ENCODE measurements around the gene AANAT. TPM values are rescaled to one million over a fixed set of nuclear protein-coding genes. Genes with fewer than 3 reads are reported as not detected.

AANAT gene
- total RNA-seq (2022; extraction: Qiagen RNA extraction) = 0.21 to 0.61 TPM (median 0.30 TPM) in 5 replicates

DNA sequence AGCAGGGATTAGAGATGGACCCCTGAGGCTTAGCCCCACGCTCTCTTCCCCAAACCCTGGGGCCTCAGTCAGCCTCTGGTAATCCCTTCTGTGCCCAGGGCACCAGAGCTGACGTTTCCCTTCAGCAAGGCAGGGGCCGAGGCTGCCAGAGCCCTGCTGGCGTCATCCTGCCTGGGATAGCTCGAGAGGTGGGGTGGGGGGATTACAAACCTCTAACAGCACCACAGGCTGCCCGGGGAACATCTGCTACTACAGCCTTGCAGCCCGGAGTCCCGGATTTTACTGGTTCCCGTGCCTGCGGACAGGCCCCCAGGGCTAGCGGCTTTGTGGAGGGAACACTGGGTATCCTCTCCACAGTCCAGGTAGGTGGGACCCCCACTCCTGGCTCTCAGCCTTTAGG is at the start of gene AANAT:
Gene AANAT, plus strand, starts transcription at position 238 of the 400 bp plus-strand sequence. CDS start 1,144 bp downstream, outside the sequence.

GRCh38 chr17:76452660-76453430 is 14.6 kb upstream of the AANAT start, which contains the start of gene UBE2O:
Gene UBE2O, minus strand, starts transcription at chr17:76453152. Its CDS starts 11 bp downstream, at chr17:76453141.

DNA sequence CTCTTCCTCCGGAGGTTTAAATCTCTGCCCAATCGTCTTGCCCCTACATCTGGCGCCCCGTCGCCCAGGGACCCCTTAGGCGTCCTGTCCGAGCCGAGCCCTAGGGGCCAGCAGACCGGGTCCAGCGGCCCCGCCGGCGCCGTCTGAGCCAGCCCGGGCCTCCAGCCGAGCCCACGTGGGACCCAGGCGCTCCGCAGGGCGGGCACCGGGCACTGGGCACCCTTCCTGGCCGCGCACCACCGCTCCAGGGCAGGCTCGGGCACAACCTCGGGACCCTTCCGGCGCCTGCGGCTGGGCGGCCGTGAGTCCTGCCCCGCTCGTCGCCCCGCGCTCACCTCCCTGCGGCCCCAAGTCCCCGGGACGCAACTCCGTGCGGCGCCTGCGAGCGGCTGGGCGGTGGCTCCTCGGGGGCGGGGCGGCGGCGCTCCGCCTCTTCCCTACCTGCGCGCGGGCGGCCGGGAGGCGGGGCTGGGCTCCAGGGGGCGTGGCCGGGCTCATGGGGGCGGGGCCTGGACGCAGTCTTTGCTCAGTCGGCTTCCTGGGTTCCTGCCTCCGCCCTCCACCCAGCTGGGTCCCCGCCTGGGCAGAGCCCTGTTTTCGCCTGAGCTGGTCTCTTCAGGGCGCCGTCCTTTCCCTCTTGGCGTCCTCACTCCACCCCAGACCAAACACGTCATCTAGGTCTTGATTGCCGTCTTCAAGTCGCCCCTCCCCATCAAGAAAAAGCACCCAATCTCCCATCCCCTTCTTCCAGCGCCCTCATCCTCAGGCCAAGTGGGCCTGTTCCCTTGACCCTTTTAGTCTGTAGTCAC is 33.8 kb downstream of the AANAT start, which contains the start of gene RHBDF2:
Gene RHBDF2, minus strand, starts transcription at position 406 of the 809 bp plus-strand sequence. CDS start 19,899 bp downstream, outside the sequence.

Other genes starting within 250 kb of the AANAT start
- gene RNF157, start 227.1 kb upstream of the AANAT start, total RNA-seq (2022; extraction: Qiagen RNA extraction) = 9.1 to 12.6 TPM (median 12.4 TPM) in 5 replicates
- gene UBALD2, start 202.3 kb upstream of the AANAT start, total RNA-seq (2022; extraction: Qiagen RNA extraction) = 99.9 to 203 TPM (median 190 TPM) in 5 replicates
- gene QRICH2, start 159.3 kb upstream of the AANAT start, total RNA-seq (2022; extraction: Qiagen RNA extraction) = 0.56 to 1.4 TPM (median 0.84 TPM) in 5 replicates
- 52.7 to 59.4 TPM (median 55.2 TPM) in 5 replicates for gene PRPSAP1, start 113.7 kb upstream of the AANAT start, total RNA-seq (2022; extraction: Qiagen RNA extraction)
- 28.2 to 36.9 TPM (median 30.4 TPM) in 5 replicates for gene SPHK1, start 83.0 kb upstream of the AANAT start, total RNA-seq (2022; extraction: Qiagen RNA extraction)
- gene UBE2O, start 14.5 kb upstream of the AANAT start, total RNA-seq (2022; extraction: Qiagen RNA extraction) = 21.2 to 33.1 TPM (median 30.3 TPM) in 5 replicates
- gene RHBDF2, start 33.8 kb downstream of the AANAT start, total RNA-seq (2022; extraction: Qiagen RNA extraction) = 44.4 to 74.5 TPM (median 63.2 TPM) in 5 replicates
- gene CYGB, start 70.1 kb downstream of the AANAT start, total RNA-seq (2022; extraction: Qiagen RNA extraction) = 0.71 to 1.4 TPM (median 0.98 TPM) in 5 replicates
- gene PRCD, start 72.4 kb downstream of the AANAT start, total RNA-seq (2022; extraction: Qiagen RNA extraction) = not detected in 5 replicates
- gene ST6GALNAC2, start 118.3 kb downstream of the AANAT start, total RNA-seq (2022; extraction: Qiagen RNA extraction) = 0.38 to 0.75 TPM (median 0.51 TPM) in 5 replicates
- gene ST6GALNAC1, start 176.2 kb downstream of the AANAT start, total RNA-seq (2022; extraction: Qiagen RNA extraction) = 0.14 to 0.75 TPM (median 0.52 TPM) in 5 replicates
- gene MXRA7, start 243.4 kb downstream of the AANAT start, total RNA-seq (2022; extraction: Qiagen RNA extraction) = 53.9 to 74.6 TPM (median 60.7 TPM) in 5 replicates